ENCODE data around the gene WSCD2. TPM values are rescaled to one million over a fixed set of nuclear protein-coding genes. Genes with fewer than 3 reads are reported as not detected.
A peak's percentile ranks its signal among the peaks of the same experiment; 100 is the strongest.

Gene WSCD2
- total RNA-seq, 1 experiment from 2014 or later = not detected

DNA sequence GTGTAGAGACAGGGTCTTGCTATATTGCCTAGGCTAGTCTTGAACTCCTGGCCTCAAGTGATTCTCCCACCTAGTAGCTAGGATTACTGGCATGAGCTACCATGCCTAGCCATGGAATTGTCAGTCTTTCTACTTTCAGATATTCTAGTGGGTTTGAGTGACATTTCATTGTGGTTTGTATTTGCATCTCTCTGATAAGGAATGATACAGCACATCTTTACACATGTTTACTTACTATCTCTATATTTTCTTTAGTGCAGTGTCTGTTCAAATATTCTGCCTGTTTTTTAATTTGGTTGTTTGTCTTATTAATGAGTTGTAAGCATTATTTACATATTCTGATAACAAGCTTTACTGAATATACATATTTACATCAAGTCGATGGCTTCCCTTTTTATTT lies 136.4 kb downstream of the WSCD2 start:
- DNase-seq (ENCODE audit: low read depth) = no peak

DNA sequence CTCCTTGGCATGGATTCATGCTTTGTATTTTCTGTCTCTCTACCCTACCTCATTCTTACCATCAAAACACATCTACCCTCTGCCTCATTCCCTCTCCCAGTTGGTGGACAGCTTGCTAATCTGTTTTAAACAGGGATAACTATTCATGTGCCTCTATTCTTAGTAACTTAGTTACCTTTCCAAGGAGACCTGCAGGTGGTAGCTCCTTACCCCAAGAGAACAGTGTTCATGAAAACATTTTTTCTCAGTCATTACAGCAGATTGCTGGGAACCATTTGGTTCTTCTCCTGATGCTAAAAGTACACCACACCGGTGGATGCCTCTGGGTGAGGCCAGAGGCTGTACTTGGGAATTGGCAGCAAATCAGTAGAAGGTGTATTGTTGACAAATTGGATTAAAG lies 137.0 kb downstream of the WSCD2 start:
- no peak for DNase-seq (ENCODE audit: low read depth)

DNA sequence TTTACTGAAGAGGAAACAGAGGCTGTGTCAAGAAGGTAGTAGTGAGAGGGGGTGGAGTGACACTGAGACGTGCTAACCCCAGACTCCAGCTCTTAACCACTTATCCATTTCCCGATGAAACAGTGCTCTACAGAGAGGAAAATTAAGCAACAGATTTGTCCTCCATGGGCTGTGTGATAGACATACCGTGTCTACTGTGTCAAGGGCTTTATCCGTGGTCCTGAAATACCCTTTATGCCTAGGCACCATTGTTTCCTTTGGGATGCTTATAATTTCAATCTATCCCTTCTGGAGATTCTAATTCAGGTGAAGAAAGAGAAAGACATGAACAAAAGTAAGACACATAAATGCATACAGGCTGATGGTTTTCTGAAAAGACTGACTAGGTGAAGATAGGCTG lies 138.4 kb downstream of the WSCD2 start:
- DNase-seq (ENCODE audit: low read depth) = no peak

DNA sequence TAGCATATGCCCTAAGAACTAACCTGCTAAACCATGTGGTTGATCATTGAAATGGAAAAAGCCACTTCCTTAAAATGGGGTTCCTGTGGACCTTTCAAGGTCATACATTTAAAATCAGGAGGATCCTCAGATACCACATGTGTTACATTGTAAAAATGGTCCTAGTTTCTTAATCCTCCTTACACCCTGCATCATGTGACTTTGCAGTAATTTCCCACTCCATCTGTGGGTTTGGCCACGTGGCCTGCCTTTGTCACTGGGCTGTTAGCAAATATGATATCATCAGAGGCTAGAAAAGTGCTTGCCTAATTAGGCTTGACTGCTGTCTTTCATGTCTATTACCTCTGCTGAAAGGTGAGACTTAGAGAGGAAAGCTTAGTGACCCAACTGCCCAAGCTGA lies 139.3 kb downstream of the WSCD2 start:
- no peak for DNase-seq (ENCODE audit: low read depth)

DNA sequence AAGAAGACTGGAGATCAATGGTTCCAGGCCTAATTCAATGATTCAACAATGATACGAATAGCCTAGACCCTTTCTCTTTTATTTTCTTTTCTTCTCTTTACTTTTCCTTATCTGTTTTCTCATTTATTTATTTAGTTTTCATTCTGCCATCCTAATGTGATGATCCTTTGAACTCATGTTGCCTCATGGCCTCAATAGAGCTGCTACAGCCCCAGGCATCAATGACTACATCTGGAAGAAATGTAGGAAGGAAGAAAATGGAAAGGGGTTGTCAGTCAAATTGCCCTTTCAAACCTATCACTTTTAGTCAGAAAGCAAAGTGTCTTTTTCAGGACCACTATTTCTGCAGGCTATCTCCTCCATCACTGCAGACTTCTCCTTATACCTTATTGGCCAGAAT lies 140.1 kb downstream of the WSCD2 start:
- DNase-seq (ENCODE audit: low read depth) = no peak

DNA sequence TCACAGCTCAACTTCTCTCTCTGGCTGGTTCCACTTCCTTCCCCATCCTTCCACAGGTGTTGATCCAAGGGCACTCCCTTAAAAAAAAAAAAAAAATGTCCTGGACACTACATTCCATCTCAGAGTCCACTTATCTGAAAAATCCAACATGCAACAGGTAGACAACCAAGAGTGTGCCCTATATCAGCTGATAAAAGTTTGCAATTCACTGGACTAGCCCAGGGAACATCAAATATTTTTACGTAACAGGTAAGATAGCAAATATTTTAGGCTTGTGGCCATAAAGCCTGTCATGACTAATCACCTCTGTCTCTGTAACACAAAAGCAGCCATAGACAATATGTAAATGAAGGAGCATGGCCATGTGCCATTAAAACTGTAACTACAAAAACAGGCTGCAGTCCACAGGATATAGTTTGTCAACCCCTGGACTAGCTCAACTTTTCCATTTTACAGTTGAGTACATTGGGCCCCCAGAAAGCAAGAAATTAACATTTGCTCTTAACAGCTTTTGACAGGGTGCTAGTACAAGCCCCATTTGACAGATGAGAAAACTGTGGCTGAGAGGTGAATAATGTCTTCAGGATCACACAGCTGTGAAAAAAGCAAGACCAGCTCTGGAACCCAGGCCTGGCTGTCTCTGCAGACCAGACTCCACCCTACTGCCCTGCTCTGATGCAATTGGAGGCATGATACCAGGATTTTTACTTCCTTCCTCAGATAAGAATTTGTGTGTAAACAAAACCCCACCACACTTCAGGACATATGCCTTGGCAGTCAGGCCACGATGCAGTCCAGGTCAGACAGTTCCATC lies 141.2 kb downstream of the WSCD2 start:
- no peak for DNase-seq (ENCODE audit: low read depth)

DNA sequence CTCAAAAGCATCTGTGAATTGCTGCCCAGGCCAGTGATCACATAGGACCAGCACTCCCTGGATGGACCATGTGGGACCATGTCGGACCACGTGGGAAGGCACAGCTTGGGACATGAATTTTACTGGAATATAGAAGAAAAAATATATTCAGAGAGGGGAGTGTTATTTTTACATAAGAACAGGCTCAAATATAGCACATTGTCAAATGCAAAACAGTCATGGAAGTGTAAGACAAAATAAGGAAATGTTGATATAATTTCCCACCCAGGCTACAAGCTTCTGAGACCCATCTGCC lies 141.7 kb downstream of the WSCD2 start:
- DNase-seq (ENCODE audit: low read depth) = no peak

DNA sequence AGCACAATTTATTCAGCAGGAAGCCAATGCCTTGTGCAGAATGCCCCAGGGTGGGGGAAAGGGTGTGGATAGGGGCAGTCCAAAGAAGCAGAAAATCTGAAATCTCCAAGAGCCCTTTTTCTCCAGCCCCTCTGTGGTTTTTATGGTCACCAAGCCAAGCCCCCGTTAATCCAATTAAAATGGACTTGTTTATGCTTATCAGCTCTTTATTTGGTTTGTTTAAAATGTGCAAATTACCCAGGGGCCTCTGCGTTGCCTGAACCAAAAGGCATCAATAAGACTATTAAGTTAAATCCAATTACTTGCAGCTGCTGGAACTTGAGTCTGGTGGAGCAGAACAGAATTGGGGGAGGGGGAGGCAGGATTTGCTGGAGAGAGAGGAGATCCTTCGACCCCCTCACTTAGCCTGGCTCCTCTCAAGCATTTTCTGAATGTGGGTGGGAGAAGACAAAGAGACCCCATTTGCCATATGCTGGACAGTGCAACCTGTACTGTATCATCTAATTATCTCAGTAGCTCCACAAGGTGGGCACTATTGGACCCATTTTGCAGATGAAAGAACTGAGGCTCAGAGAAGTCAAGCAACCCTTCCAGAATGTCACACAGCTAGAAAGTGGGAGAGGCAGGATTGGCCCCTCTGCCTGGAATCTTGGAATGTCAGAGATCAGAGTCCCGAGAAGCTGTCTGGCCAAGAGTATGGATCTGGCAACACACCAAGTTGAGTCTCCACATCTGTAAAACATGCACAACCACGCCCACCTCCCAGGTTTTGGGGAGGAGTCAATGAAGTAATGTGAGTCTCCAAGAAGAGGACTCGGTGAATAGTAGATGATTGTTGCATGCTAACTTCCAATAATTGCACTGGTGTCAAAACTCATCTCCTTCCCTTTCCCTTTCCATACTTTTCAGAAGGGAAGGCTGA lies 143.1 kb downstream of the WSCD2 start:
- no peak for DNase-seq (ENCODE audit: low read depth)

DNA sequence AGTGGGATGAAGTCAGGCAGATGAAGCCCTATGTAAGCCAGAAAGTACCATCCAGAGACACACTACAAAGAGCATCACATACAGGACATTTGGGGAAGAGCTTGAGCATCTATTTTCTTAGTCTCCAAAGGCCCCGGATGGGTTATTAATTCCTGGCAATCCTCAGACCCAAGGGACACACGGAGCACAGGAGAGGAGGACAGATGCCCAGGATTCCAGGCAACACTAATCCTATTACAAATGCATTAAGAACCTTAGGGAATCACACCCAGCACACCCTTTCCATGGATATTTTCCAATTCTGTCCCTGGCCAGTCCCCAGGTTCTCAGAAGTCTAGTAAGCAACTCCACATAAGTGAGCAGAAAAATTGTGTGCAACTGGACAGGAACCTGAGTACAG lies 144.1 kb downstream of the WSCD2 start:
- no peak for DNase-seq (ENCODE audit: low read depth)

DNA sequence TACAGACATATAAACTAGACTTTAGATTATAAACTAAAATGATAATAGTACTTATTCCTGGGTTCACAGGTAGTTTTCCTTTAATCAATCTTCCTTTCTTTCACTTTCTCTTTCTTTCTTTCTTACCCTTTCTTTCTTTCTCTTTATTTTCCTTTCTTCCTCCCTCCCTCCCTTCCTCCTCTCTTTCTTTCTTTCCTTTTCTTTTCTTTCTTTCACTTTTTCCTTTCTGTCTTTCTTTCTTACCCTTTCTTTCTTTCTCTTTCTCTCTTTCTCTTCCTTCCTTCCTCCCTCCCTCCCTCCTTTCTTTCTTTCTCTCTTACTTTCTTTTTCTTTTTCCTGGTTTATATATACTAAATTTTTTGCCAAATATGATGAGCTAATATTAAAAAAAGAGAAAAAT lies 148.5 kb downstream of the WSCD2 start:
- no peak for DNase-seq (ENCODE audit: low read depth)

DNA sequence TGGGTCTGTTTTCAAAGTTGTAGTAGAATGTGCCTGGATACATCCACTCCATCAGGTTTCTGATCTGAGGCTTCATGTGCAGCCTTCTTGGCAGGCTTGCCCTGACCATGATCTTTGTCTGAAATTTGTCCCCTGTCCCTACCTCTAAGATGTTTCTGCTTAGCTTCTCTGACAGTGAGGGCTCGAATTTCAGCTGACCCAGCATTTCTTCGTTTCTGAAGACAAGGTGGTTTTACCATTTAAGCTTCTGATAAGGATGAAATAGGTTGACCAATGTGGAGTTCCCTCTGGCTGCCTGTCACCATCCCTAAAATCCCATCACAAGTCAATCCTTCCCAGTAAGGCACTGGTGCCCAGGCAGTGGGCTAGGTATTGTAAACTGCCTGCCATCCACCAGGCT lies 153.1 kb downstream of the WSCD2 start:
- no peak for DNase-seq (ENCODE audit: low read depth)

DNA sequence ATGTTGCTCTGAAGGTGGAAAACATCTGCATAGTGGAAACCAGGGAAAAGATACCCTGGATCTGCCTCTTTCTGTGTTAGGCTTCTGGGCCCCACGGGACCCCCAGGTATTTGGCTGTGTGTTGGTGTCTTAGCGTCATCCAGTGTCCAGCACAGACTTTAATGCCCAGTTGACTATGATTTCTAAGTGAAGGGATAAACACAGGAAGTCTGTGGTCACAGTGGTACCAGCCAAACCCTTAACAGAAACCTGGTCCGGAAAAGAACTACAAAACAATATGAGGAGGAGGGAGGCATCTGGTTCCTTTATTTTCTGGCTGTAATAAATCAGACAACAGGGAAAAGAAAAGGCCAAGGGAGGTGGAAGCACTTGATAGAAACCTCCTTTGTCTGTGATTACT lies 153.6 kb downstream of the WSCD2 start:
- peak; percentile 26 for DNase-seq (ENCODE audit: low read depth)

DNA sequence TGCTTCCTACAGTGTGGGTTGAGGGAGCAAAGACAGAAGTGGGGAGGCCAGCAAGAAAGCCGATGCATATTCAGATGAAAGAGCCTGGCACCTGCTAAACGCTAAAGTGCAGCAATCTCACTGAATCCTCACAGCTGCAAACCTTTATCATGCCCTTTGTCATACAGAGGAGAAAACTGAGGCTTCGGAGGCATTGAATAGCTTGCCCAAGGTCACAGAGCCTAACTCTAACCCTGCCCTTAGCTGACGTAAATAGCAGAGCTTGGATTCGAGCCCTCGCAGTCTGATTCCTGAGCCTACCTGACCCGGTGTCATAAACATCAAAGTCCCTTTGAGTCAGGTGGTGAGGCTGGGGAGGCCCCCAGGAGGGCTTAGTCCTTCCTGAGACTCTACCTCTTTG lies 155.1 kb downstream of the WSCD2 start:
- DNase-seq (ENCODE audit: low read depth) = no peak

DNA sequence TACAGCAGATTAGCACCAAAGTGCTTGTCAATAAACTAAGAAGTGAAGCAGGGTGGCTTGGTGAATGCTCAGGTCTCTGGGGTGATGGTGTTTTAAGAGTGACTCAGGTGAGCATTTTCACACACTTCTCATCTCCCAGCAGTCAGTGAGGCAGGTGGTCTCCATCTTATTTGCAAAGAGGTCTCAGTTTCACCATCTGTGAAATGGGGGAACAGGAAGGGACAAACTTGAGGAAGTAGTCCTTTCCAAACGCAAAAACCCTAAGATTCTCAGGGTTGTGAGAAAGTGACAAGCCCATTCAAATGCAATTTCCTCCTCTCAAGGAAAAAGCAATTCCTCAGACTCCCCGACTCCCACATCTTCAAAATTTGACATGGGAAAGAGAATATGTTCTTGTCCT lies 155.9 kb downstream of the WSCD2 start:
- no peak for DNase-seq (ENCODE audit: low read depth)

DNA sequence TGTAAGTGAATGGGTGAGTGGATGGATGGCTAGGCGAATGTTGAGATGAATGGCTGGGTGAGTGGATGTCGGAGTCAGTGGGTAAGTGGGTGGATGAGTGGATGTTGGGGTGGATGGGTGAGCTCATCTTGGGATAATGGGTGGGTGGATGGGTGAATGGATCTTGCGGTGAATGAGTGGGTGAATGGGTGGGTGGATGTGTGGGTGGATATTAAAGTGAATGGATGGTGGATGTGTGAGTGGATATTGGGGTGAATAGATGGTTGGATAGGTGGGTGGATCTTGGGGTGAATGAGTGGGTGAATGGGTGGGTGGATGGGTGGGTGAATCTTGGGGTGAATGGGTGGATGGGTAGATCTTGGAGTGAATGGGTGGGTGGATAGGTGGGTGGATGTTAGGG lies 158.1 kb downstream of the WSCD2 start:
- no peak for DNase-seq (ENCODE audit: low read depth)

DNA sequence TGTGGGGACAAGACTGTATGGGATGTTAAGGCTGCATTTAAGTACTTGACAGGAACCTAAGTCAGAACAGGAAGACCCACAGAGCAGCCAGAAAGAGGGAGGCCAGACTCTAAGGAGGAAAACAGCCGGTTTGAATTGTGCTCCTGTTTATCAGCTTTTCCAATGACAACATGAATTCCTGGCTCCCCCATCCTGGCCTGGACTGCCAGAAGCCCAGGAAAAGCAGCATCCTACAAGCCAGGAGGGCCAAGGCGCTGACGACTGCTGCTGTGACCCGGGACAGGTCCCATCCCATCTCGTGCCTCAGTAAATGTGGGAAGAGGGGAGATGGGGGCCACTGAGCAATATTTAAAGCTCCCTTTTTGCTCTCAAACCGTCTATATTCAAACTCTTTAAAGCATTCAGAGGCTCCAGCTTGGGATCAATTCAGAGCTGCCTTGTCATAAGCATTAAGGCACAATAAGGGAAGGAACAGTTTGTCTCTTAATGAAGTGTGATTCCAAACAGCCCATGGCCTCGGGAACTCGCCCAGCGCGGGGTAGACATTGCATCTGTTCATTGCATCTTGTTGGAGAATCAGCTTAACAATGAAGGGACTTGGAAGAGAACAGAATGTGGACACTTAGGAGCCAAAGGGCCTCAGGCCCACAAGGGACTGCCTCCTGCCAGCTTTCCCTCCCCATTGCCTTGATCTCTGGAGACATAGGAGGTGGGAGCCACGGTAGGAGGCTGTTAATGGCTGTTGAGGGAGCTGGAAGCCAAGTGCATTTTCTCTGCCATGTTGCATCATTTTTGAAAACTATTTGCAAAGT lies 160.5 kb downstream of the WSCD2 start:
- no peak for DNase-seq (ENCODE audit: low read depth)

DNA sequence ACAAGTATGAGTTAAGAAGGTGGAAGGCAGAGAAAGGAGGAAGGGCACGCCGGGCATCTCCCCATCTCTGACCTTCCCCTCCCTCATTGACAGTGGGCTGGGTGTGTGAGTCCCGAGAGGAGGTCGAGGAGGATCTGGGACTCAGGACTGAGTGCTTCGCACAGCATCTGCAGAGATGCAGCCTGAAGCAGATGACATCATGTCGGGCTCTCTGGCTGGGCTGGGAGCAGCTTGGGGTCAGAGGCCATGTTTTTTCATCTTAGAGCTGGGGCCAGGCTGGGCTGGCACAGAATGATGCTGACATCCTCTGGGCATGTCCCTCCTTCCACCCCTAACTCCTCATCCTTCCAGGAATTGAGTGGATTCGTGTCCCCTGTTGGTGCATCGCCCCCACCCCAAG lies 166.6 kb downstream of the WSCD2 start:
- DNase-seq (ENCODE audit: low read depth) = no peak

DNA sequence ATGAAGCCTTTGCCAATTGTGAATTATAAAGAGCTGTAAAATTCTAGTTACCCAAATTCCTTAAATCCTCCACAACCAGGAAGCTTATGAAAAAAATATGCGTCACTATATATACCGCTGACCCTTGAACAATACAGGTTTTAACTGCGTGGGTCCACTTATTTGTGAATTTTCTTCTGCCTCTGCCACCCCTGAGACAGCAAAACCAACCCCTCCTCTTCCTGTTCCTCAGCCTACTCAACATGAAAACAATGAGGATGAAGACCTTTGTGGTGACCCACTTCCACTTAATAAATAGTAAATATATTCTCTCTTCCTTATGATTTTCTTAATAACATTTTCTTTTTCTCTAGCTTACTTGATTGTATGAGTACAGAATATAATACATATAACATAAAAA lies 167.9 kb downstream of the WSCD2 start:
- DNase-seq (ENCODE audit: low read depth) = no peak

DNA sequence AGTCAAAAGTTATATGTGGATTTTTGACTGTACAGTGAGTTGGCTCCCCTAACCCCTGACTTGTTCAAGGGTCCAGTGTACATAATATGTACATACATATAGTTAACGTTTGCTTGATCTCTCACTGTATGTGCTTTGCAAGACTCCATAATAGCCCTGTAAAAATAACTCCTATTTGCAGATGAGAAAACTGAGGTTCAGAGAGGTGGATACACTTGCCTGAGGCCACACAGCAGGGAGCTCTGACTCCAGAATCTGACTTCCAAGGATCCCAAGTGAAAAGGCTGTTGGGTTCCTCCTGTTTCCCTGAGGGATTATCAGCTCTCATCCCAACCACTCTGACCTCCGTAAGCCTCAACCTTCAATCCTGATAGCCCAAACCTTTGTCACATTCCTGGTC lies 168.3 kb downstream of the WSCD2 start:
- DNase-seq (ENCODE audit: low read depth) = no peak

DNA sequence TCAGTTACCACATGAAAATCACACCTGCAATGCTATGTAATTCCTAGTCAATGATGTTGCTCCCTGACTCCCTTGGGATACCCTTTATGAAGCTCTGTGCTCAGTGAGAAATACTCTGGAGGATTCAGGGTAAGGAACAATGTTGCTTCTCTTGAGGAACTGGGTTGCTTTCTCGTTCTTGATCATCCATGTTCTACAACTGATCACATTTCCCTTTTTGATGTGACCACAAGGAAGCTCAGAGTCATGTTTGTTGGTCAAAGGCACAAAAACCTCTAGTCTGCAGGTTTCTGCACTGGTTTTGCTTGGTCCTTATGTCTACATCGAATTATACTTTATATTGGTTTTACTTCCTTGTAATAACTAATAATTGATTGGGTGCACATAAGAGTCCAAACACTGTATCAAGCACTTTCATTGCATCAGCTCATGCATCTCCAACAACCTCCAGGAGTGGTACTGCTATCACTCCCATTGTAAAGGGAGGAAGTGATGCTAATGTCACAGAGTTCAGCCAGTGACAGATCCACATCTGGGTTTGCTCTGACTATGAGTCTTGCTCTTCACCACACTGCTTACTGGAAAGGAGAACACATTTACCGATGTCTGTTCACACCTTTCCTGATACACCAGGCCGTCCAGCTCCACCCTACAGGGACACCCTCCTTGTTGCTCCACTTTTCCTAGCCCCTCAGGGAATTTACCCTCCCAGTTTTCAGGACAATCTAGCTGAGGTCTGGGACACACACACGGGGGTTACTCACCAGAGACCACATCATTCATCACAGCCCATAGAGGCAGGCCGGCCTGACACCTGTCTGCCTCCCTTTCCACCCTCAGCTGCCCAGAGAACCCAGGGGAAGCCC lies 169.0 kb downstream of the WSCD2 start:
- no peak for DNase-seq (ENCODE audit: low read depth)

DNA sequence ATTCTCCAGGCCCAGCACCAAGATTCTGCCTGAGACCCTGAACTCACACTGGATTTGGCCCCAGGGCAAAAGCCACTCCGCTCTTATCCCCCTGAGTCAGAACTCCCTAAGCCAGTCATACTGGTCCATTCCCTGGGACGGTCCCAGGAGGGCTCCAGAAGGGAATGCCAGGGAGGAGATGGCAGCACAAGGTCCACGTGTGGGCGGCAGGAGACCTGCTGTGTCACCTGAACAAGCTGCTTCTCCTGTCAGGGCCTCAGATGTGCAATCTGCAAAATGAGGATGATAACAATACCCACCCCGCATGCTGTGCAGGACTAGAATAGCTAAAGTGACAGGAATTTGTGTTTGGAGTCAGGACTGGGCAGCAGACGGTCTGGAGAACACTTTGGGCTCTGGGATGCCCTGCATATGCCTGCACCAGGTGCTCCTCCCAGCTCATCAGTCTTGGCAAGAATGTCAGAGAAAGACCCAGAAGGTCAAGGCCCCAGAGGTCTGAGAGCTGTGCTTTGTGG lies 169.7 kb downstream of the WSCD2 start:
- DNase-seq (ENCODE audit: low read depth) = no peak
